ENCODE measurements around the gene ATOH8.

ATOH8 gene

DNA sequence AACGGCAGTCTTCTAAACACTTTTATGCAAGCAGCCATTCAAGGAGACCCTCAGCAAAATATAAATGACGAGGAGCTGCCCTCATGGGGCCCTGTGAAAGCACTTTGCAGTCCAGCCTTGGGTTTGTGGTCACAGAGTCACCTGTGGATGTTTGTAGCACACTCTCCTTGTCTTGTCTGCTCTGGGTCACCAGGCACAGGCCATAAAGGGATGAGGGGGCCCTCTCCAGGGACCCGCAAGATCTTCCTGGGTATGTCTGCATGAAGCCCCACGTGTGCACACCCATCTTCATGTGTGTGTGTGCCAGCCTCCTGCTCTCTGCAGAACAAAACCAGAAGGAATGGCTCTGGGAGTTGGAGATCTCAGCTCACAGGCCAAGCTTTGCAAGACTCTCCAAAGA lies 36.2 kb downstream of the ATOH8 start:
- 85% methylated on average over 4 of the region's 4 CpGs for WGBS
- Histone ChIP-seq H3K36me3 (ENCODE audit: insufficient read depth, low read length) (no peaks in the 10 kb centered on the region), H3K27me3 (ENCODE audit: insufficient read depth, low read length) (peaks cover 3% of the 10 kb centered on the region; the same call in 1 of the 2 replicates), H3K4me3 (ENCODE audit: low read length) (no peak overlapping the region), H3K9ac (ENCODE audit: low read depth, low read length) (no peak overlapping the region), H3K4me1 (ENCODE audit: insufficient read depth, low read length) (no peaks in the 10 kb centered on the region), H3K9me3 (ENCODE audit: insufficient read depth, low read depth, low read length) (no peaks in the 10 kb centered on the region), H3K27ac (ENCODE audit: low read depth, low read length) (no peak overlapping the region)

GRCh38 chr2:85790499-85791188 lies 36.9 kb downstream of the ATOH8 start:
- H3K27ac ChIP-seq (ENCODE audit: low read depth, low read length): no peak overlapping the region
- H3K4me1 ChIP-seq (ENCODE audit: insufficient read depth, low read length): no peaks in the 10 kb centered on the region
- no peaks in the 10 kb centered on the region for H3K36me3 ChIP-seq (ENCODE audit: insufficient read depth, low read length)
- H3K27me3 ChIP-seq (ENCODE audit: insufficient read depth, low read length): peaks cover 3% of the 10 kb centered on the region; the same call in 1 of the 2 replicates
- 81% methylated on average over 12 of the region's 12 CpGs for WGBS
- H3K4me3 ChIP-seq (ENCODE audit: low read length): no peak overlapping the region
- no peak overlapping the region for H3K9ac ChIP-seq (ENCODE audit: low read depth, low read length)
- H3K9me3 ChIP-seq (ENCODE audit: insufficient read depth, low read depth, low read length): no peaks in the 10 kb centered on the region

- H3K9me3 ChIP-seq (ENCODE audit: insufficient read depth, low read depth, low read length): no peaks in the 10 kb centered on the region
- H3K36me3 ChIP-seq (ENCODE audit: insufficient read depth, low read length): no peaks in the 10 kb centered on the region
- no peak overlapping the region for H3K27ac ChIP-seq (ENCODE audit: low read depth, low read length)
- H3K27me3 ChIP-seq (ENCODE audit: insufficient read depth, low read length): peaks cover 3% of the 10 kb centered on the region; the same call in 1 of the 2 replicates
- 93% methylated on average over 22 of the region's 22 CpGs for WGBS
- no peak overlapping the region for H3K9ac ChIP-seq (ENCODE audit: low read depth, low read length)
- no peak overlapping the region for H3K4me3 ChIP-seq (ENCODE audit: low read length)
- peaks cover 6% of the 10 kb centered on the region; the same call in 1 of the 2 replicates for H3K4me1 ChIP-seq (ENCODE audit: insufficient read depth, low read length)
Measured at GRCh38 chr2:85791704-85792565, 38.1 kb downstream of the ATOH8 start.

DNA sequence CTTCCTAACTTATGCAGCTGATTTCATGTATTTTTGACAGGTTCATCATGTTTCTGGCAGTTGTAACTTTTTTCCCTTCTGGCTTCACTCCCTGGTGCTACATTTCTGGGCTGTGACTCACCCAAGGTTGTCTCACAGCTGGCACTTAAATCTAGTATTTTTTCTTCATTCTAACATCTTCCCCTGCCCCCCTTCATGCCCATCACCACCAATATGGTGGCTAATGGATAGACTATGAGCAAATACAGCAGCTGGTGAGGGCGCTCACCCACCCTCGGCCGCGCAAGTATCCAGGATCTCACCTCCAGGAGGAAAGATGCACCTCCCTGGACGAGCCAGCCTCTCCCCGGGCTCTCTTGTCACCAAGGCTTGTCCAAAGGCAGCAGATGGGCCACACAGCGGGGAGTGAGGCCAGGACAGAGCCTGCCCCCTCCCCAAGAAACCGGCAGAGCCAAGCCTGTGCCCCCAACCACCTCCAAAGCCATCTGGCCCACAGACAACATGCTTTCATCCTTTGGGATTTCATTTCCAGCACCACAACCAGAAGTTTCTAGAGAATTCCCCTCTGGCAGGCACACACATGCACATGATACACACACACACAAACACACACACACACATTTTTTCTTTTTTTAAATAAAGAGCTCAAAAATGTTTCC lies 39.1 kb downstream of the ATOH8 start:
- WGBS: 83% methylated on average over 8 of the region's 8 CpGs
- Histone ChIP-seq H3K9me3 (ENCODE audit: insufficient read depth, low read depth, low read length) (no peaks in the 10 kb centered on the region), H3K4me3 (ENCODE audit: low read length) (no peak overlapping the region), H3K9ac (ENCODE audit: low read depth, low read length) (no peak overlapping the region), H3K36me3 (ENCODE audit: insufficient read depth, low read length) (no peaks in the 10 kb centered on the region), H3K27me3 (ENCODE audit: insufficient read depth, low read length) (peaks cover 3% of the 10 kb centered on the region; the same call in 1 of the 2 replicates), H3K4me1 (ENCODE audit: insufficient read depth, low read length) (peaks cover 6% of the 10 kb centered on the region; the same call in 1 of the 2 replicates), H3K27ac (ENCODE audit: low read depth, low read length) (no peak overlapping the region)

DNA sequence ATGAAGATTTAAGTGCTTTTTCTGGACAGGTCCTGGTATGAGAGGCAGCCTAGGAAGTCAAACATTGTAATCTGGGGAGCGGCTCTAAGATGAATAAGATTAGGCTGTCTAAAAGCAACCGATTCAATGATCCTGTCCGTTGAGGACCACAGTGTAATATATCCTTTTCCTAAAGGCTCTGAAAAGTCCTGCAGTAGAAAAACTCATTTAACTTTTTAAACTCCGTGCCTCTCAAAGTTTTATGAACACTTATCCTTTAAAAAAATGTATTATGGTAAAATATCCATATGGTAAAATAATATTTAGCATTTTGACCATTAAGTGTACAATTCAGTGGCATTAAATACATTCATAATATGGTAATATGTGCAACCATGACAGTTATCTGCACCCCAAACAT lies 39.8 kb downstream of the ATOH8 start:
- no peaks in the 10 kb centered on the region for H3K36me3 ChIP-seq (ENCODE audit: insufficient read depth, low read length)
- H3K27me3 ChIP-seq (ENCODE audit: insufficient read depth, low read length): peaks cover 3% of the 10 kb centered on the region; the same call in 1 of the 2 replicates
- H3K27ac ChIP-seq (ENCODE audit: low read depth, low read length): no peak overlapping the region
- no peaks in the 10 kb centered on the region for H3K9me3 ChIP-seq (ENCODE audit: insufficient read depth, low read depth, low read length)
- 86% methylated on average over 3 of the region's 4 CpGs for WGBS
- H3K4me3 ChIP-seq (ENCODE audit: low read length): no peak overlapping the region
- no peak overlapping the region for H3K9ac ChIP-seq (ENCODE audit: low read depth, low read length)
- H3K4me1 ChIP-seq (ENCODE audit: insufficient read depth, low read length): peaks cover 6% of the 10 kb centered on the region; the same call in 1 of the 2 replicates

- H3K4me1 ChIP-seq (ENCODE audit: insufficient read depth, low read length): peaks cover 6% of the 10 kb centered on the region; the same call in 1 of the 2 replicates
- H3K9ac ChIP-seq (ENCODE audit: low read depth, low read length): no peak overlapping the region
- H3K36me3 ChIP-seq (ENCODE audit: insufficient read depth, low read length): no peaks in the 10 kb centered on the region
- no peaks in the 10 kb centered on the region for H3K9me3 ChIP-seq (ENCODE audit: insufficient read depth, low read depth, low read length)
- no peak overlapping the region for H3K27ac ChIP-seq (ENCODE audit: low read depth, low read length)
- 97% methylated on average over 3 of the region's 3 CpGs for WGBS
- peaks cover 3% of the 10 kb centered on the region; the same call in 1 of the 2 replicates for H3K27me3 ChIP-seq (ENCODE audit: insufficient read depth, low read length)
- H3K4me3 ChIP-seq (ENCODE audit: low read length): no peak overlapping the region
Measured at GRCh38 chr2:85794038-85794441, 40.2 kb downstream of the ATOH8 start.

GRCh38 chr2:85794491-85795121 lies 40.8 kb downstream of the ATOH8 start:
- Histone ChIP-seq H3K4me3 (ENCODE audit: low read length) (no peak overlapping the region), H3K9me3 (ENCODE audit: insufficient read depth, low read depth, low read length) (no peaks in the 10 kb centered on the region), H3K27ac (ENCODE audit: low read depth, low read length) (no peak overlapping the region), H3K36me3 (ENCODE audit: insufficient read depth, low read length) (no peaks in the 10 kb centered on the region), H3K27me3 (ENCODE audit: insufficient read depth, low read length) (peaks cover 3% of the 10 kb centered on the region; the same call in 1 of the 2 replicates), H3K9ac (ENCODE audit: low read depth, low read length) (no peak overlapping the region), H3K4me1 (ENCODE audit: insufficient read depth, low read length) (peaks cover 6% of the 10 kb centered on the region; the same call in 1 of the 2 replicates)
- WGBS: 88% methylated on average over 14 of the region's 14 CpGs

- H3K4me3 ChIP-seq (ENCODE audit: low read length): no peak overlapping the region
- H3K27ac ChIP-seq (ENCODE audit: low read depth, low read length): no peak overlapping the region
- H3K9ac ChIP-seq (ENCODE audit: low read depth, low read length): no peak overlapping the region
- WGBS: 87% methylated on average over 20 of the region's 20 CpGs
- H3K36me3 ChIP-seq (ENCODE audit: insufficient read depth, low read length): no peaks in the 10 kb centered on the region
- H3K4me1 ChIP-seq (ENCODE audit: insufficient read depth, low read length): peaks cover 6% of the 10 kb centered on the region; the same call in 1 of the 2 replicates
- no peaks in the 10 kb centered on the region for H3K9me3 ChIP-seq (ENCODE audit: insufficient read depth, low read depth, low read length)
- H3K27me3 ChIP-seq (ENCODE audit: insufficient read depth, low read length): peaks cover 3% of the 10 kb centered on the region; the same call in 1 of the 2 replicates
Measured at GRCh38 chr2:85795331-85796045, 41.7 kb downstream of the ATOH8 start.

DNA sequence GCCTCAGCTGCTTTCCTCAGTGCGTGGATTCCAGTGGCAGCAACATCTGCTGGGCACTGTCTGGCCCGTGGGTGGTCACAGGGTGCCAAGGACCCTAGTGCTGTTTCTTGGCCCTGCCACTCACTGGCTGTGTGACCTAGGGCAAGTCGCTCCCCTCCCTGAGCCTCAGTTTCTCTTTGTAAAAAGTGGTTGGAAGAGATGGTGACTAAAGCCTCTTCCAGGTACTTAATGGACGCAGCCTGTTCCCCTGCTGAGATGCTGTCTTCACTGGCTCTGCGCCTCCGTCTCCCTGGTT lies 42.2 kb downstream of the ATOH8 start:
- H3K27ac ChIP-seq (ENCODE audit: low read depth, low read length): no peak overlapping the region
- 0 out of 2 replicates have a peak, but pooled peaks cover 3% of the 10 kb centered on the region for H3K27me3 ChIP-seq (ENCODE audit: insufficient read depth, low read length)
- H3K9me3 ChIP-seq (ENCODE audit: insufficient read depth, low read depth, low read length): no peaks in the 10 kb centered on the region
- peaks cover 6% of the 10 kb centered on the region; the same call in 1 of the 2 replicates for H3K4me1 ChIP-seq (ENCODE audit: insufficient read depth, low read length)
- no peaks in the 10 kb centered on the region for H3K36me3 ChIP-seq (ENCODE audit: insufficient read depth, low read length)
- WGBS: 85% methylated on average over 6 of the region's 6 CpGs
- no peak overlapping the region for H3K9ac ChIP-seq (ENCODE audit: low read depth, low read length)
- no peak overlapping the region for H3K4me3 ChIP-seq (ENCODE audit: low read length)
